HL-60 (cell line): ENCODE data around the gene KCNJ12.
"Not testable (repeated sequence)": the region's sequence is repeated elsewhere in the genome, so short reads cannot be mapped to it uniquely, and the experiment has no call there.

Source experiments
- POLR2AphosphoS5 ChIP-seq: IDR thresholded peaks from 2 replicates; pipeline ENCODE4 v1.6.1; 2012; ENCODE audit warnings: low read depth
- TF ChIP-seq, protein P1 (sequence below): IDR thresholded peaks from one replicate; pipeline ENCODE4 v1.5.1; 2011; ENCODE audit warnings: low read length, control low read depth, inconsistent platforms; ENCODE audit not compliant: insufficient read depth
- TF ChIP-seq, protein P2 (sequence below): IDR thresholded peaks from 2 replicates; pipeline ENCODE4 v1.6.1; 2012; ENCODE audit warnings: low read depth; ENCODE audit not compliant: insufficient replicate concordance

DNA sequence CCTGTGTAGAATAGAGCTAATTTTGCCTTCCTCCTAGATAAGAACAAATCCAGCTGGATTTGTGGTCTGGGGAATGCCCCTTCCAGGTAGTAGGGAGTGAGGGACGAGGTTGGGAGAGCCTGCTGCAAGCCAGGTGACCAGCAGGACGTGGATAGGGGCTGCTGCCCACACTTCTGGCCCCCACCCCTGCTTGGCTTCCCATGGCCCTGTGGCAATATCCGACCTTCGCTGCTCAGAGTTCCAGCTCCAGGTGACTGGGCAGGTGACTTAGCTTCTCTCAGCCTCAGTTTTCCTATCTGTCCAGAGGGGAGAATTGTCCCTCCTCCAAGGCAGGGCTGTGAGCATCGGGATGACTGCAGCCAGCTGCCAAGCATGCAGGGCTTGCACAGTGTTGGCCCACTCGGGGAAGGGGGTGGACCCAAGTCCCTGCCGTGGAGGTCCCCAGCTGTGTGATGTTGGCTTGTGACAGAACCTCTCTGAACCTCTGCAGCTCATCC is 29.8 kb downstream of the KCNJ12 start:
- TF ChIP-seq, protein P1, sequence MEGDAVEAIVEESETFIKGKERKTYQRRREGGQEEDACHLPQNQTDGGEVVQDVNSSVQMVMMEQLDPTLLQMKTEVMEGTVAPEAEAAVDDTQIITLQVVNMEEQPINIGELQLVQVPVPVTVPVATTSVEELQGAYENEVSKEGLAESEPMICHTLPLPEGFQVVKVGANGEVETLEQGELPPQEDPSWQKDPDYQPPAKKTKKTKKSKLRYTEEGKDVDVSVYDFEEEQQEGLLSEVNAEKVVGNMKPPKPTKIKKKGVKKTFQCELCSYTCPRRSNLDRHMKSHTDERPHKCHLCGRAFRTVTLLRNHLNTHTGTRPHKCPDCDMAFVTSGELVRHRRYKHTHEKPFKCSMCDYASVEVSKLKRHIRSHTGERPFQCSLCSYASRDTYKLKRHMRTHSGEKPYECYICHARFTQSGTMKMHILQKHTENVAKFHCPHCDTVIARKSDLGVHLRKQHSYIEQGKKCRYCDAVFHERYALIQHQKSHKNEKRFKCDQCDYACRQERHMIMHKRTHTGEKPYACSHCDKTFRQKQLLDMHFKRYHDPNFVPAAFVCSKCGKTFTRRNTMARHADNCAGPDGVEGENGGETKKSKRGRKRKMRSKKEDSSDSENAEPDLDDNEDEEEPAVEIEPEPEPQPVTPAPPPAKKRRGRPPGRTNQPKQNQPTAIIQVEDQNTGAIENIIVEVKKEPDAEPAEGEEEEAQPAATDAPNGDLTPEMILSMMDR = not testable (repeated sequence)
- not testable (repeated sequence) for TF ChIP-seq POLR2AphosphoS5
- TF ChIP-seq, protein P2, sequence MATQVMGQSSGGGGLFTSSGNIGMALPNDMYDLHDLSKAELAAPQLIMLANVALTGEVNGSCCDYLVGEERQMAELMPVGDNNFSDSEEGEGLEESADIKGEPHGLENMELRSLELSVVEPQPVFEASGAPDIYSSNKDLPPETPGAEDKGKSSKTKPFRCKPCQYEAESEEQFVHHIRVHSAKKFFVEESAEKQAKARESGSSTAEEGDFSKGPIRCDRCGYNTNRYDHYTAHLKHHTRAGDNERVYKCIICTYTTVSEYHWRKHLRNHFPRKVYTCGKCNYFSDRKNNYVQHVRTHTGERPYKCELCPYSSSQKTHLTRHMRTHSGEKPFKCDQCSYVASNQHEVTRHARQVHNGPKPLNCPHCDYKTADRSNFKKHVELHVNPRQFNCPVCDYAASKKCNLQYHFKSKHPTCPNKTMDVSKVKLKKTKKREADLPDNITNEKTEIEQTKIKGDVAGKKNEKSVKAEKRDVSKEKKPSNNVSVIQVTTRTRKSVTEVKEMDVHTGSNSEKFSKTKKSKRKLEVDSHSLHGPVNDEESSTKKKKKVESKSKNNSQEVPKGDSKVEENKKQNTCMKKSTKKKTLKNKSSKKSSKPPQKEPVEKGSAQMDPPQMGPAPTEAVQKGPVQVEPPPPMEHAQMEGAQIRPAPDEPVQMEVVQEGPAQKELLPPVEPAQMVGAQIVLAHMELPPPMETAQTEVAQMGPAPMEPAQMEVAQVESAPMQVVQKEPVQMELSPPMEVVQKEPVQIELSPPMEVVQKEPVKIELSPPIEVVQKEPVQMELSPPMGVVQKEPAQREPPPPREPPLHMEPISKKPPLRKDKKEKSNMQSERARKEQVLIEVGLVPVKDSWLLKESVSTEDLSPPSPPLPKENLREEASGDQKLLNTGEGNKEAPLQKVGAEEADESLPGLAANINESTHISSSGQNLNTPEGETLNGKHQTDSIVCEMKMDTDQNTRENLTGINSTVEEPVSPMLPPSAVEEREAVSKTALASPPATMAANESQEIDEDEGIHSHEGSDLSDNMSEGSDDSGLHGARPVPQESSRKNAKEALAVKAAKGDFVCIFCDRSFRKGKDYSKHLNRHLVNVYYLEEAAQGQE = not testable (repeated sequence)
